Measurements from ENCODE around the gene PYGO2.
"Not testable (repeated sequence)": the region's sequence is repeated elsewhere in the genome, so short reads cannot be mapped to it uniquely, and the experiment has no call there.

Gene PYGO2

GRCh38 chr1:154912755-154913154 lies 48.8 kb downstream of the PYGO2 start:
- ATAC-seq (ENCODE audit: low read depth): no peak
- no peaks in the 10 kb centered on the region for H3K27me3 Mint-ChIP-seq
- peaks cover 2% of the 10 kb centered on the region for H3K36me3 Mint-ChIP-seq
- no peaks in the 10 kb centered on the region for H3K4me1 Mint-ChIP-seq
- no peak overlapping the region for H3K27ac Mint-ChIP-seq
- no peak overlapping the region for H3K4me3 Mint-ChIP-seq
- H3K9me3 Mint-ChIP-seq: peaks cover 1% of the 10 kb centered on the region
- no peak for DNase-seq (ENCODE audit: low spot score in 2 of 2)

DNA sequence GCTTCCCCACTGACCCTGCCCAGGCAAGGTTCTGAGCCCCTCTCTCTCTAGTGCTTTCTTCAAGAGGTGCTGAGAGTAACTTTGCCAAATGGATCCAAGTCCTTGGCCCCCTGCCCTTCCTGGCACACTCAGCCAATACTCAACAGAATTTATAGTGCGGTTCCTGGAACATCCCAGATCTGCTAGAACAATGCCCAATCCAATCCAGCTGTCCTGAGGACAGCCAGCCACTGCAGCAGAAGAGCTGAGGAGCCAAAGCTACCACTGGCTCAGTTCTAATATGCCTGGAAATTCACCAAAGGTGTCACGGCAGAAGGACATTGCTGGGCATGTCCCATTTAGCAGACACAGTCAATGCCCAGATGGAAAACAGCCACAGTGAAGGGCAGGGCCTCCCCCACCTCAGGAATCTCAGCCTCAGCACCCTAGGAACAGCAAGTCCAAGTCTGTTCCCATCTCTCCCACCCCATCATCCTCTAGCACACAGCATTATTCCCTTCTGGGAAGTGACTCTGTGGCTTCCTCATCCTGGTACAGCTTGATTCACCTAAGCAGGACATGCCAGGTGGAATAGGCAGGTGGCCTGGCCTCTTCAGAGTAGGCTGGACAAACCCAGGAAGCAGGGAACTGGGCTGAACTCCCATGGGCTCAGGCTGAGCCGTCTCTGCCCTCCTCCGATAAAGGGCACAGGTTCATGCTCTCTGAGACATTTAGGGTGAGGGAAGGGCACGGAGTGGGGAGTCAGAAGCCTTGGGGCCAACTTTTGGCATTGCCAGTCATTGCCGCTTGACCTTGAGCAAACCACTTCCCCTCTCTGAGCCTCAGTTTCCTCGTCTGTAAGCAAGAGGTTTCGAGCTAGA lies 49.7 kb downstream of the PYGO2 start:
- H3K27me3 Mint-ChIP-seq: no peaks in the 10 kb centered on the region
- ATAC-seq (ENCODE audit: low read depth): no peak
- no peak overlapping the region for H3K27ac Mint-ChIP-seq
- H3K4me1 Mint-ChIP-seq: no peaks in the 10 kb centered on the region
- H3K9me3 Mint-ChIP-seq: peaks cover 1% of the 10 kb centered on the region
- H3K36me3 Mint-ChIP-seq: peaks cover 2% of the 10 kb centered on the region
- no peak for DNase-seq (ENCODE audit: low spot score in 2 of 2)
- H3K4me3 Mint-ChIP-seq: no peak overlapping the region

DNA sequence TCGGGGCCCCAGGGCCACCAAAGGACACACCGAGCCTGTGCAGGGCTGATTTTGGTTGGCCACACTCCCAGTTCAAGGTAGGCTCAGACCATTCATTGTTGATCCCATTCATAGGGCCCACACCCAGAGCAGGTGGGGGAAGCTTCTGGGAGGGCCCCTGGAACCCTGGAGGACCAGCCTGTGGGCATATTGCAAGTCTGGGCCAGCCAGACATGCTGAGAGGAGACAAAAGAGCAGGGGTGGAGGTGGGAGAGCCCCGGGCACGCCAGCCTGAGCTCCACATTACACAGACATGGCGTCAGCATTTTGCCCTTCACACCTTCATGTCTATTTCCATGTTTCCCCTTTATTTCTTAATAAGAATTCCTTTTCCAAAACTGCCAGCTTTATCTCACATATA lies 50.7 kb downstream of the PYGO2 start:
- H3K36me3 Mint-ChIP-seq: no peaks in the 10 kb centered on the region
- no peak overlapping the region for H3K4me3 Mint-ChIP-seq
- no peaks in the 10 kb centered on the region for H3K27me3 Mint-ChIP-seq
- no peak overlapping the region for H3K27ac Mint-ChIP-seq
- no peak for DNase-seq (ENCODE audit: low spot score in 2 of 2)
- no peak for ATAC-seq (ENCODE audit: low read depth)
- H3K4me1 Mint-ChIP-seq: no peaks in the 10 kb centered on the region
- H3K9me3 Mint-ChIP-seq: no peaks in the 10 kb centered on the region

DNA sequence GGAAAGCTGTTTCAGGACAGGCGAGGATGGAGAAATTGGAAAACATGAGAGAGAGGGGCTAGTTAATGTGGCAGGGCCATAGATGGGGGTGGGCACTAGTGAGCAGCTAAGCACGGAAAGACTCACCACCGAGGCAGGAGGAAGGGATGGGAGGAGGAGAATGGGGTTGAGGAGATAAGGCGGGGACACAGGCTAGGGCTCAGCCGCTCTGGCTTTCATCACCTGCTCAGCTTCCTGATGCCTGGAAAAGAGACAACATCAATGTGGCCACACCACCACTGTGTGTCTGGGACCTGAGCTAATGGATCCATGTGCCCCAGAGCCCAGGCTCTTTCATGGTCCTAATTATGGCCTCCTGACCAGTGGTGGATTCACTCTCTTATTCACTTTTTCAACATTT lies 52.6 kb downstream of the PYGO2 start:
- H3K27ac Mint-ChIP-seq: no peak overlapping the region
- H3K4me1 Mint-ChIP-seq: no peaks in the 10 kb centered on the region
- no peak overlapping the region for H3K4me3 Mint-ChIP-seq
- ATAC-seq (ENCODE audit: low read depth) (no peak), DNase-seq (ENCODE audit: low spot score in 2 of 2) (no peak)
- H3K27me3 Mint-ChIP-seq: no peaks in the 10 kb centered on the region
- no peaks in the 10 kb centered on the region for H3K36me3 Mint-ChIP-seq
- no peaks in the 10 kb centered on the region for H3K9me3 Mint-ChIP-seq

- DNase-seq (ENCODE audit: low spot score in 2 of 2); H3K27me3 Mint-ChIP-seq; H3K36me3 Mint-ChIP-seq; H3K4me3 Mint-ChIP-seq; H3K27ac Mint-ChIP-seq; ATAC-seq (ENCODE audit: low read depth); H3K4me1 Mint-ChIP-seq; H3K9me3 Mint-ChIP-seq: not testable (repeated sequence)
Measured at GRCh38 chr1:154908129-154908528, 53.5 kb downstream of the PYGO2 start.
